ENCODE measurements around the gene VARS1. TPM values are rescaled to one million over a fixed set of nuclear protein-coding genes. Genes with fewer than 3 reads are reported as not detected.

The VARS1 gene
- total and polyA plus RNA-seq, 2 of the 4 experiments (the other 2 are of a cell fraction) = 41.2 to 42.0 TPM

GRCh38 chr6:31815025-31815838, 19.7 kb upstream of the VARS1 start, which contains the start of the genes HSPA1A and HSPA1L:
TSS of gene HSPA1A (plus strand) at chr6:31815543. CDS start at chr6:31815757, 214 bp downstream.
TSS of gene HSPA1L (minus strand) at chr6:31815283. CDS start at chr6:31811972, 3,311 bp downstream.
- Histone ChIP-seq H2BK5ac (ENCODE audit: low read depth, low read length, poor library complexity, severe bottlenecking) (peak within 1 kb of the TSS; percentile 91), H3K23ac (ENCODE audit: low read depth, low read length) (peak within 1 kb of the TSS; percentile 82), H4K91ac (ENCODE audit: insufficient read depth, low read depth, low read length) (peak within 1 kb of the TSS; percentile 96), H3K4ac (ENCODE audit: low read depth, low read length) (peak within 1 kb of the TSS; percentile 97), H3K4me1 (ENCODE audit: control insufficient read depth, insufficient read depth, low read length) (peaks cover 3% of the 10 kb centered on the region), H2BK120ac (ENCODE audit: low read depth, low read length) (peak within 1 kb of the TSS; percentile 82), H3K4me3 (ENCODE audit: insufficient read depth, low read depth, low read length) (peak within 1 kb of the TSS; percentile 66), H3K56ac (ENCODE audit: extremely low read depth, insufficient read depth, low read length) (peak within 1 kb of the TSS; percentile 97), H3K9me1 (ENCODE audit: insufficient read depth, low read length) (no peaks in the 10 kb centered on the region; the same call in none of the 2 replicates), H3K14ac (replicated peaks; ENCODE audit: low read depth, low read length) (peak within 1 kb of the TSS; percentile 98), H3K4me2 (ENCODE audit: low read depth, low read length) (peak within 1 kb of the TSS; percentile 96), H4K5ac (ENCODE audit: low read depth, low read length) (peak within 1 kb of the TSS; percentile 98), H3K9ac (ENCODE audit: low read depth, low read length) (peak within 1 kb of the TSS; percentile 84), H4K20me1 (ENCODE audit: insufficient read depth, low read length) (no peaks in the 10 kb centered on the region; the same call in 1 of the 2 replicates), H2AK9ac (replicated peaks; ENCODE audit: low read depth, low read length, poor library complexity) (peak within 1 kb of the TSS; percentile 100), H2AK5ac (ENCODE audit: low read depth, low read length) (peak within 1 kb of the TSS; percentile 94), H2BK20ac (ENCODE audit: low read depth, low read length) (no peak within 1 kb of the TSS), H3K36me3 (ENCODE audit: control insufficient read depth, insufficient read depth, low read length) (no peaks in the 10 kb centered on the region), H4K8ac (ENCODE audit: low read depth in 2 of 2, low read length in 2 of 2) (peak within 1 kb of the TSS; percentile 83 to 99), H3K27me3 (ENCODE audit: control insufficient read depth, insufficient read depth, low read length) (no peaks in the 10 kb centered on the region), H3K9me3 (ENCODE audit: control insufficient read depth, insufficient read depth, low read length) (no peaks in the 10 kb centered on the region), H3K18ac (ENCODE audit: low read depth, low read length) (peak within 1 kb of the TSS; percentile 79), H3K27ac (ENCODE audit: insufficient read depth, low read length) (peak within 1 kb of the TSS; percentile 98), H2BK15ac (ENCODE audit: low read depth, low read length) (peak within 1 kb of the TSS; percentile 94; the same call in 1 of the 3 replicates), H3K79me1 (ENCODE audit: low read depth in 1 of 2, low read length in 2 of 2) (peaks cover 8 to 29% of the 10 kb centered on the region in 2 experiments), H2AFZ (replicated peaks; ENCODE audit: low read length, poor library complexity) (peak within 1 kb of the TSS; percentile 90)
- TF ChIP-seq MAZ (IDR thresholded peaks at IDR 0.05; ENCODE audit: borderline replicate concordance, low read depth, low read length) = peak; percentile 47; the same call in 1 of the 2 replicates
- no peak for TF ChIP-seq MXI1 (IDR thresholded peaks at IDR 0.05; ENCODE audit: borderline replicate concordance, low read depth, low read length)
- TF ChIP-seq POLR2A (IDR thresholded peaks at IDR 0.05; ENCODE audit: low read depth, low read length) = peak; percentile 99
- TF ChIP-seq RFX5 (IDR thresholded peaks at IDR 0.05; ENCODE audit: low read depth, low read length) = 0 out of 2 replicates have a peak, but pooled peaks have one; percentile 5
- no peak for TF ChIP-seq ELK1 (IDR thresholded peaks at IDR 0.05; ENCODE audit: borderline replicate concordance, low read depth, low read length)
- no TSS peak for BruUV-seq (replicated peaks)
- in situ Hi-C loops (cut with MboI; ENCODE audit: low sequenced_read_pairs) (no loop called here), dilution Hi-C loops (cut with HindIII; ENCODE audit: low sequenced_read_pairs, unreplicated experiment) (no loop called here), intact Hi-C loops (cut with micrococcal nuclease) (no loop called here)
- ATAC-seq (ENCODE audit: low read depth) (peak; percentile 89), DNase-seq (peak; percentile 95)
- POLR2A ChIA-PET (ENCODE audit: unreplicated experiment) = interaction anchor here (1.2 to 2.0 kb wide), 2 partner anchors 9 to 12 kb away, joined by 10 to 11 read pairs; partner anchors contain the start of genes HSPA1B and LSM2
- 0% methylated on average over 10 of the region's 56 CpGs; no CpG with 5 or more reads in 1 of the 2 experiments for WGBS, 2 experiments (ENCODE audit: extremely low coverage in 2 of 2, insufficient read length in 1 of 2)
- CTCF ChIA-PET = no interaction called here

All from IMR-90 (cell line).